ENCODE data around the gene TRPV2.
"Not testable (repeated sequence)": the region's sequence is repeated elsewhere in the genome, so short reads cannot be mapped to it uniquely, and the experiment has no call there.

Gene TRPV2

GRCh38 chr17:16415031-16415924 lies at the start of gene TRPV2:
TRPV2 (plus strand) TSS chr17:16415571; CDS start chr17:16417669, 2,098 bp downstream.
- DNase-seq, result peak; percentile 19
- in situ Hi-C loops (cut with HindIII; ENCODE audit: low pct_ligation_motif_present, low pct_unique_long_range_greater_than_20kb, low sequenced_read_pairs), result no loop called here

GRCh38 chr17:16371742-16372141 lies 43.6 kb upstream of the TRPV2 start:
- DNase-seq, result no peak
- in situ Hi-C loops (cut with HindIII; ENCODE audit: low pct_ligation_motif_present, low pct_unique_long_range_greater_than_20kb, low sequenced_read_pairs), result no loop called here

GRCh38 chr17:16374146-16374938 lies 41.0 kb upstream of the TRPV2 start:
- in situ Hi-C loops (cut with HindIII; ENCODE audit: low pct_ligation_motif_present, low pct_unique_long_range_greater_than_20kb, low sequenced_read_pairs), result no loop called here
- no peak for DNase-seq

- no peak for DNase-seq
- in situ Hi-C loops (cut with HindIII; ENCODE audit: low pct_ligation_motif_present, low pct_unique_long_range_greater_than_20kb, low sequenced_read_pairs), result loop anchor here (25.0 kb wide), 1 partner anchor 134 kb away; no protein-coding TSS in a partner anchor
These were observed 37.4 kb upstream of the TRPV2 start for GRCh38 chr17:16377941-16378341.

- in situ Hi-C loops (cut with HindIII; ENCODE audit: low pct_ligation_motif_present, low pct_unique_long_range_greater_than_20kb, low sequenced_read_pairs), result loop anchor here (25.0 kb wide), 1 partner anchor 134 kb away; no protein-coding TSS in a partner anchor
- no peak for DNase-seq
These were observed 36.6 kb upstream of the TRPV2 start for GRCh38 chr17:16378636-16379282.

GRCh38 chr17:16379654-16380053 lies 35.7 kb upstream of the TRPV2 start:
- no peak for DNase-seq
- in situ Hi-C loops (cut with HindIII; ENCODE audit: low pct_ligation_motif_present, low pct_unique_long_range_greater_than_20kb, low sequenced_read_pairs), result loop anchor here (25.0 kb wide), 1 partner anchor 133 kb away; no protein-coding TSS in a partner anchor

- peak; percentile 98 for DNase-seq
- in situ Hi-C loops (cut with HindIII; ENCODE audit: low pct_ligation_motif_present, low pct_unique_long_range_greater_than_20kb, low sequenced_read_pairs), result loop anchor here (25.0 kb wide), 1 partner anchor 131 kb away; no protein-coding TSS in a partner anchor
These were observed 34.5 kb upstream of the TRPV2 start, which contains the start of gene UBB for GRCh38 chr17:16380640-16381495. UBB (plus strand) TSS chr17:16381091; CDS start chr17:16381908, 817 bp downstream.

- no peak for DNase-seq
These were observed 33.9 kb upstream of the TRPV2 start for GRCh38 chr17:16381496-16381820.

GRCh38 chr17:16383216-16383615 lies 32.2 kb upstream of the TRPV2 start:
- in situ Hi-C loops (cut with HindIII; ENCODE audit: low pct_ligation_motif_present, low pct_unique_long_range_greater_than_20kb, low sequenced_read_pairs), result loop anchor here (25.0 kb wide), 1 partner anchor 129 kb away; no protein-coding TSS in a partner anchor
- DNase-seq, result no peak

More at GRCh38 chr17:16381496-16381820, 33.9 kb upstream of the TRPV2 start:
- in situ Hi-C loops (cut with HindIII; ENCODE audit: low pct_ligation_motif_present, low pct_unique_long_range_greater_than_20kb, low sequenced_read_pairs), result loop anchor here (25.0 kb wide), 1 partner anchor 131 kb away; no protein-coding TSS in a partner anchor

- no peak for DNase-seq
- in situ Hi-C loops (cut with HindIII; ENCODE audit: low pct_ligation_motif_present, low pct_unique_long_range_greater_than_20kb, low sequenced_read_pairs), result loop anchor here (25.0 kb wide), 1 partner anchor 128 kb away; no protein-coding TSS in a partner anchor
These were observed 31.5 kb upstream of the TRPV2 start for GRCh38 chr17:16383772-16384287.

GRCh38 chr17:16384557-16384956 lies 30.8 kb upstream of the TRPV2 start:
- DNase-seq, result no peak
- in situ Hi-C loops (cut with HindIII; ENCODE audit: low pct_ligation_motif_present, low pct_unique_long_range_greater_than_20kb, low sequenced_read_pairs), result loop anchor here (25.0 kb wide), 1 partner anchor 128 kb away; no protein-coding TSS in a partner anchor

GRCh38 chr17:16386126-16386507 lies 29.3 kb upstream of the TRPV2 start:
- in situ Hi-C loops (cut with HindIII; ENCODE audit: low pct_ligation_motif_present, low pct_unique_long_range_greater_than_20kb, low sequenced_read_pairs), result loop anchor here (25.0 kb wide), 1 partner anchor 126 kb away; no protein-coding TSS in a partner anchor
- DNase-seq, result not testable (repeated sequence)

- DNase-seq, result no peak
- in situ Hi-C loops (cut with HindIII; ENCODE audit: low pct_ligation_motif_present, low pct_unique_long_range_greater_than_20kb, low sequenced_read_pairs), result loop anchor here (25.0 kb wide), 1 partner anchor 121 kb away; no protein-coding TSS in a partner anchor
These were observed 23.9 kb upstream of the TRPV2 start for GRCh38 chr17:16391451-16391850.

GRCh38 chr17:16392491-16392890 lies 22.9 kb upstream of the TRPV2 start:
- in situ Hi-C loops (cut with HindIII; ENCODE audit: low pct_ligation_motif_present, low pct_unique_long_range_greater_than_20kb, low sequenced_read_pairs), result loop anchor here (25.0 kb wide), 1 partner anchor 120 kb away; no protein-coding TSS in a partner anchor

GRCh38 chr17:16395887-16396286 lies 19.5 kb upstream of the TRPV2 start:
- in situ Hi-C loops (cut with HindIII; ENCODE audit: low pct_ligation_motif_present, low pct_unique_long_range_greater_than_20kb, low sequenced_read_pairs), result loop anchor here (25.0 kb wide), 1 partner anchor 116 kb away; no protein-coding TSS in a partner anchor

More at GRCh38 chr17:16392491-16392890, 22.9 kb upstream of the TRPV2 start:
- not testable (repeated sequence) for DNase-seq

GRCh38 chr17:16396693-16397092 lies 18.7 kb upstream of the TRPV2 start:
- in situ Hi-C loops (cut with HindIII; ENCODE audit: low pct_ligation_motif_present, low pct_unique_long_range_greater_than_20kb, low sequenced_read_pairs), result loop anchor here (25.0 kb wide), 1 partner anchor 116 kb away; no protein-coding TSS in a partner anchor
- not testable (repeated sequence) for DNase-seq

More at GRCh38 chr17:16395887-16396286, 19.5 kb upstream of the TRPV2 start:
- DNase-seq, result not testable (repeated sequence)
